ENCODE data around the gene MX2. TPM values are rescaled to one million over a fixed set of nuclear protein-coding genes. Genes with fewer than 3 reads are reported as not detected.
A peak's percentile ranks its signal among the peaks of the same experiment; 100 is the strongest.

MX2 gene
- total RNA-seq, 2 experiments from 2014 or later: 3.5 to 10.4 TPM

- H3K9me3 ChIP-seq (ENCODE audit: low read length): no peaks in the 10 kb centered on the region
- ChIA-PET POLR2A (interaction anchor here (1.0 kb wide), 1 partner anchor 9 kb away, joined by 3 read pairs; no protein-coding TSS in a partner anchor), CTCF (ENCODE audit: unreplicated experiment) (no interaction called here)
- H3K79me2 ChIP-seq (ENCODE audit: insufficient read depth, low read depth, low read length): no peaks in the 10 kb centered on the region
- no peak overlapping the region for H3K27ac ChIP-seq (ENCODE audit: low read depth, low read length, poor library complexity, severe bottlenecking)
- H3K4me2 ChIP-seq (ENCODE audit: low read length): no peak overlapping the region
- no peak overlapping the region for H3K4me3 ChIP-seq (ENCODE audit: low read depth, low read length, poor library complexity, severe bottlenecking)
- DNase-seq (ENCODE audit: low spot score): peak; percentile 47
- intact Hi-C loops (cut with micrococcal nuclease; ENCODE audit: unreplicated experiment): loop anchor here (1.0 to 10.0 kb wide), 2 partner anchors 77 to 565 kb away; no protein-coding TSS in a partner anchor
- TF ChIP-seq CTCF (conservative IDR thresholded peaks at IDR 0.05; ENCODE audit: low read length) (peak; percentile 55), EZH2phosphoT487 (IDR thresholded peaks at IDR 0.05; ENCODE audit: borderline replicate concordance, low read depth, low read length) (no peak)
- no peaks in the 10 kb centered on the region for H3K9me2 ChIP-seq (ENCODE audit: insufficient read depth, low read length)
- H4K20me1 ChIP-seq (ENCODE audit: insufficient read depth, low read length): no peaks in the 10 kb centered on the region
- H3K36me3 ChIP-seq (ENCODE audit: insufficient read depth, low read length): no peaks in the 10 kb centered on the region
- no peak overlapping the region for H2AFZ ChIP-seq (ENCODE audit: low read length)
- H3K4me1 ChIP-seq (ENCODE audit: insufficient read depth, low read length, poor library complexity, severe bottlenecking): peaks cover 15% of the 10 kb centered on the region
- BruUV-seq (replicated peaks): no TSS peak
Measured at GRCh38 chr21:41360072-41360821, 1.6 kb upstream of the MX2 start.

- POLR2A ChIA-PET: interaction anchor here (0.7 to 1.0 kb wide), 2 partner anchors 8 to 61 kb away, joined by 3 read pairs; no protein-coding TSS in a partner anchor
Measured at GRCh38 chr21:41361053-41361785, 608 bp upstream of the MX2 start.

More at GRCh38 chr21:41361053-41361785, 608 bp upstream of the MX2 start:
- intact Hi-C loops (cut with micrococcal nuclease; ENCODE audit: unreplicated experiment): loop anchor here (10.0 kb wide), 1 partner anchor 564 kb away; no protein-coding TSS in a partner anchor
- CTCF ChIA-PET (ENCODE audit: unreplicated experiment): no interaction called here
- Histone ChIP-seq H3K36me3 (ENCODE audit: insufficient read depth, low read length) (no peaks in the 10 kb centered on the region), H4K20me1 (ENCODE audit: insufficient read depth, low read length) (no peaks in the 10 kb centered on the region), H2AFZ (ENCODE audit: low read length) (peak overlapping the region; percentile 95), H3K27ac (ENCODE audit: low read depth, low read length, poor library complexity, severe bottlenecking) (peak overlapping the region; percentile 29), H3K4me3 (ENCODE audit: low read depth, low read length, poor library complexity, severe bottlenecking) (peak overlapping the region; percentile 58), H3K4me1 (ENCODE audit: insufficient read depth, low read length, poor library complexity, severe bottlenecking) (peaks cover 20% of the 10 kb centered on the region), H3K4me2 (ENCODE audit: low read length) (peak overlapping the region; percentile 63), H3K9me3 (ENCODE audit: low read length) (no peaks in the 10 kb centered on the region), H3K79me2 (ENCODE audit: insufficient read depth, low read depth, low read length) (no peaks in the 10 kb centered on the region), H3K9me2 (ENCODE audit: insufficient read depth, low read length) (no peaks in the 10 kb centered on the region)
- no TSS peak for BruUV-seq (replicated peaks)
- TF ChIP-seq EZH2phosphoT487 (IDR thresholded peaks at IDR 0.05; ENCODE audit: borderline replicate concordance, low read depth, low read length): no peak
- no peak for TF ChIP-seq CTCF (conservative IDR thresholded peaks at IDR 0.05; ENCODE audit: low read length)
- no peak for DNase-seq (ENCODE audit: low spot score)
